GM19238 (cell line): Measurements from ENCODE around the gene ERGIC1.
"Not testable (repeated sequence)": the region's sequence is repeated elsewhere in the genome, so short reads cannot be mapped to it uniquely, and the experiment has no call there.

Experiments used
- DNase-seq: peaks from one replicate; pipeline ENCODE4 v3.0.0; 2011; ENCODE audit warnings: low spot score; ENCODE audit not compliant: insufficient read length

Gene ERGIC1

DNA sequence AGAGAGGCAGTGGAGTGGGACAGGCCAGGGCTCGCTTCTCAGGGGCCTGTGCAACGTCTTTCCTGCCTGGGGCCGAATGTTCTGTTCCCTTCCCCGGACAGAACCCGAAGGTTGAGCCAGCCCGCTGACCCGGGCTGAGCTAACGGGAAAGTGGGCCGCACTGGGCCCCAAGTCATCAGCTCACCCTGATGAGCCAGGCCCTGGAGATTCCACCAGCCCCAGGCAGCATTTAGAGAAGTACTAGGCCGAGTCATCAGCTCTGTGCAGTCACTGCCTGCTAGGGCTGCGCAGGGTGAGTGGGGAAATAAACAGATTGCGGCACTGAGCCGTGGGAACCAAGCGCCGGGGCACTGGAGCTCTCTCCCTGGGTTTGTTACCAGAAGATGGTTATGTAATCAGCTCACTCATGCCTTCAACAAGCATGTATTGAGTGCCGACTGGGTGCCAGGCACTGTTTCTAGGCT is 33.9 kb upstream of the ERGIC1 start:
- DNase-seq: no peak

DNA sequence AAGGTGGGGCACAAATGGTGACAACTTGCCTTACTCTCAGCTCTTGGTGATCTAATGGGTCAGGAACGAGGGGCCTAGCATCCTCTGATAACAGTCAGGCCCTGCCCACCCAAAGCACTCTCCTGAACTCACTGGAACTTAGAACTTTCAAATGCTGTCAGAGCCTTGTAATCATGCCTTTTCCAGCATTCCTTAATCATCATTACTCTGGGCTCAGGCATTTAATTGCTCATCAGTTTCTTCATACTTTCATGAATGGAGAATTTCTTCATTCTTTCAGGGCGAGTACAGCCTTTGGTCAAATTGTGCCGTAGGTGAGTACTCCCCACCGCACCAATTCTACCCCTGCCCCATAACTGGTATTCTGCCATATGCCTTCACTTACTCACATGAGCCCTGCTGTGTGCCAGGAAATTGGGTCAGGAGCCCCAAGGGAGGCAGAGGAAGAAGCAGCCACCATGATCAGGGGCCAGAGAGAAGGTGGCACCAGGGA is 32.8 kb upstream of the ERGIC1 start:
- no peak for DNase-seq

DNA sequence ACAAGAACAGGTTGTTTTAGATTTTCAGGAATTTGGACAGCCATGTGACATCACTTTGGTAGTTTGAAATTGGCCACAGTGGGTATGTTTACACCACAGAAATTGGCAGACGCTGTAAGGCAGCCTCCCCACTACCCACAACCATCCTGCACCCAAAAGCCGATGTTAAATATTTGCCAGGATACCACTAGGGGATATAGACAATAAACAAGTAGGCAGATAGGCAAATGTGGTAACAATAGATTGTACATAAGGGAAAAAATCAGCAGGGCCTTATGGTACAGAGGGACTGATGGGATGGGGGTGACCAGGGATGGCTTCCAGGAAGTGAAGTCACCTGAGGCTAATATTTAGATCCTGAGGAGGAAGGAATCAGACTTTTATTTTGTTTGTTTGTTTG is 31.9 kb upstream of the ERGIC1 start:
- no peak for DNase-seq

DNA sequence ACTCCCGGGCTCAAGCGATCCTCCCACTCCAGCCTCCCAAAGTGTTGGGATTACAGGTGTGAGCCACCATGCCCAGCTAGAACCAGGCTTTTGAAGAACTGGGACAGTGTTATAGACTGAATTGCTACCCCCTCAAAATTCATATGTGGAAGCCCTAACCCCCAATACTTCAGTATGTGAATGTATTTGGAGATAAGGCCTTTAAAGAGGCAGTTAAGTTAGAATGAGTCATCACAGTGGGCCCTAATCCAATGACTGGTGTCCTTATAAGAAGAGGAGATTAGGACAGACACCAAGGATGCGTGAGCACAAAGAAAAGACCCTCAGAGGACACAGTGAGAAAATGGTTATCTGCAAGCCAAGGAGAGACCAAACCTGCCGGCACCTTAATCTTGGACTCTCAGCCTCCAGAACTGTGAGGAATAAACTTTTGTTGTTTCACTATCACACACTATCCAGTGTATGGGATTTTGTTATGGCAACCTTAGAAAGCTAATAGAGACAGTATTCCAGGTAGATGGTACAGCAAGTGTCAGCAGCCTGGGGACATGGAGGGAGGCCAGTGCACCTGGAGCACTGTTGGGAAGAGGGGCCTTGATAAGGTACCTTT is 31.4 kb upstream of the ERGIC1 start:
- no peak for DNase-seq

DNA sequence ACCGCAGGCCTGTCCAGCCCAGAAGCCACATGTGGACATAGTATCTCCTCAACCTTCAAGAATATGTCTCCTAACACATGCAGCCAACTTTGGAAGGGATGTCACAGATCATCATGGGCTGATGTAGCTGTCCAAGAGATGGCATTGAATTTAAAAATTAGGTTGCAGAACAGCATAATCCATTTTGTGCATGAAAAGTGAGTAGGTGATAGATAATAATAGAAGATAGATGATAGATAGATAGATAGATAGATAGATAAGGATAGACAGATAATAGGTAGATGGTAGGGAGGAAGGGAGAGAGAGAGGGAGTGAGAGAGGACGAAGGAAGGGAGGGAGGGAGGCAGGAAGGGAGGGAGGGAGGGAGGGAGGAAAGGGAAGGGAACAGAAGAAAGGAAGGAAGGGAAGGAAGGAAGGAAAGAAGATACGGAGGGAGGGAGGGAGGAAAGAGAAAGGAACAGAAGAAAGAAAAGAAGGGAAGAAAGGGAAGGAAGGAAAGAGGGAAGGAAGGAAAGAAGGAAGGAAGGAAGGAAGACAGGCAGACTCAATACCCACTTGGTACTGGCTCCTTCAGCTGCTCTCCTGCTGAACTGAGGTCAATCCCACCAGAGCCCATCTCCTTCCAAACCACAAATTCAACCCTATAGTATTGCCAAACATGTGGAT is 28.9 kb upstream of the ERGIC1 start:
- no peak for DNase-seq

DNA sequence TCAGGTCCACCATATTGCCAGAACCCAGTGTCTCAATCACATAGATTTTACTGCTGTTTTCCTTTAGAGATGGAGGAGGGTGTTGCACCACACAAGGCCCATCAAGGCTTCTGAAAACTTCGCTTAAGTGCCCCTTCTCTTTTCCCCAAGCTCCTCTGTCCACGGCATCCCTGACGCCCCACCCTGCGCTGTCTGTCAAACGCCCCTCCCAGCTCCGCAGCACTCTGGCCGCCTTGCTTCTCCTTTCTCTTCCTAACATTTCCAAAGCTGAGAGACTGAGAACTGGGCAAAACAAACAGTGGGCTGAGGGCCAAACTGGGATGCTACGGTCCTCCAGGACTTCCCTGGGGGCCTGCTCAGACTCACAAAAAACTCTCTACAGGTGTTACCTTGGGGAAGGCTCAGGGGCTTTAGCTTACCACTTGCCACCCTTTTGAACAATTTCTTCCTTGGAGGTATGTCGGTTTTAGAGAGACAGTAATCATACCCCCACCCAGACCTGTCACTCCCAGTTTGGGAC is 28.3 kb upstream of the ERGIC1 start:
- DNase-seq: no peak

DNA sequence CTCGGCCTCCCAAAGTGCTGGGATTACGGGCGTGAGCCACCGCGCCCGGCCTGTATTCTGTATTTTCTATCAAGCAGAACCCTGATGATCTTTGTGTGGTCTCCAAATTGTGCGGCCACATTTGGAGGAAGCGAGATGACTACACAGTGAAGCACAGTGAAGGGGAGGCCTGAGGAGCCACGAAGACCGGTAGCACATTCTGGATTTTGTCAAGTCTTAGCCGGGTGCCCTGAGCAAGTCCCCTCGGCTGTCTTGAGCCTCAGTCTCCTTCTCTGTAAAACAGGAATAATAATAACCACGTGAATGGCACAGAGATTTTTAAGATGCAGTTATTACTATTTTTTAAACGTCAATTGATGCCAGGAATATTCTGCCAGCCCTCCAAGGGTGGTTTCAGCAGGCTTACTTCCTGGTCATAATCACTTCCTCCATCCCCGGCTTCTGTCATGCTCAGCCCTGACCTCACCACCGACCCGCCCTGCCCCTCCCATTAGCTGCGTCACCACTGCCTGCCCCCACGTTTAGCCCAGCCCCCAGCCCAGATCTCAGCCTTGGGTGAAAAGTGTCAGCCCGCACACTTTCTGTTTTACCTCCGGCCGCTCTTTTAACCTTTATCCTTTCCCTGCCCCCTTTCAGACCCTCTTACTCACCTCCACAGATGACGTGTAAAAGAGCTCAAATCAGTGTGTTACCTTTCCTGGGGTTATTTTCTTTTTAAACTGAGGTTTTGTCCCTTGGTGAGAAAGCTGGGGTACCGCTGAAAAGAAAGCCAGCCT is 27.0 kb upstream of the ERGIC1 start:
- peak; percentile 96 for DNase-seq

DNA sequence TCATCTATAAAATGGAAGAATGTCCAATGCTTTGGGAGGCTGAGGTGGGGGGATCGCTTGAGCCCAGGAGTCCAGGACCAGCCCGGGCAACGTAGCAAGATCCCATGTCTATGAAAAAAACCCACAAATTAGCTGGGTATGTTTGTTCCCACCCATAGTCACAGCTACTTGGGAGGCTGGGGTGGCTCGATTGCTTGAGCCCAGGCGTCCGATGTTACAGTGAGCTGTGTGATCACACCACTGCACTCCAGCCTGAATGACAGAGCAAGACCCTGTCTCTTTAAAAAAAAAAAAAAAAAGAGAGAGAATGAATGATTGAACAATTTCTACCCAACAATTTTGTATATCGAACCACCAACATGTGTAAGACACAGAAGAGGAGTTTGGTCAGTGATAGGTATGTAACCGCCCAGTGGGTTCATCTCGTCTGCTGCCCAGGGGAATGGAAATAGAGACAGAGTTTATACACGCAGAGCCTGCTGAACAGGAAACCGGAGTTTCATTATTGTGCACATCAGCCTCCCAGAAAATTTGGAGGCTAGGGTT is 26.2 kb upstream of the ERGIC1 start:
- DNase-seq: no peak

DNA sequence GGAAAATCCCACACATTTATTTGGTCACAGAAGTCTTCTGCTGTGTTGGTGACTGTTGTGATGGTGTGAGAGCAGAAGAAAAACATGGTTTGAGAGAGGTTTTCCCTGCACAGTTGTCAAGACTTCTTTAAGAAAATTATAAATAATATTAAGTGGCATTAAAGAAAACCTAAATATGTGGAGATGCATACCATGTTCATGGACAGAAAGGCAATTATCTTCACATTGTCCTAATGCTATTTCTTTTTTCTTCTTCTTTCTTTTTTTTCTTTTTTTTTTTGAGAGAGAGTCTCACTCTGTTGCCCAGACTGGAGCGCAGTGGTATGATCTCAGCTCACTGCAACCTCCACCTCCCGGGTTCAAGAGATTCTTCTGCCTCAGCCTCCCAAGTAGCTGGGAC is 24.3 kb upstream of the ERGIC1 start:
- no peak for DNase-seq

DNA sequence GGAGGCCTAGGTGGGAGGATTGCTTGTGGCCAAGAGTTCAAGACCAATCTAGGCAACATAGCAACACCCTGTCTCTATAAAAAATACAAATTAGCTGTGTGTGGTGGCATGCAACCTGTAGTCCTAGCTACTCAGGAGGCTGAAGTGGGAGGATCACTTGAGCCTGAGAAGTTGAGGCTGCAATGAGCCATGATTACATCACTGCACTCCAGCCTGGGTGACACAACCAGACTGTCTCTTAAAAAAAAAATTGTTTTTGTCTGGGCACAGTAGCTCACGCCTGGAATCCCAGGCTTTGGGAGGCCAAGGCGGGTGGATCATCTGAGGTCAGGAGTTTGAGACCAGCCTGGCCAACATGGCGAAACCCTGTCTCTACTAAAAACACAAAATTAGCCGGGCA is 23.1 kb upstream of the ERGIC1 start:
- not testable (repeated sequence) for DNase-seq

DNA sequence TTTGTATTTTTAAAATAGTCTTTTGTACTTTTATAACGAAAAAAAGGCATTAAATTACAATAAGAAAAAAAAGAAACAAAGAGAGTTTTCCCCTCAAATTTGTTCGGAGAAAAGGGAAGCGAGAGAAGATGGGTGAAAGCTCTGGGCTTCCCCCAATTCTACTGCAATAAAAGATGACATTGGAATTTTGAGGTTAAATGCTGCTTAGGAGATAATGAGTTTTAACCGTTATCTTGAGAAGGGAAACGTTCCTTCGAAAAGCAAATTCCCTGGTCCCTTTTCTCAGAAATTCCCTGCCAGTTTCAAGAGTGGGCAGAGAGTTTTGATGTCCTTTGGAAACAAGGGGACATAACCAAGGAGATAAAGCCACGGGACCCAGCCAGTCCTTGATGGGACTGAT is 18.4 kb upstream of the ERGIC1 start:
- no peak for DNase-seq

DNA sequence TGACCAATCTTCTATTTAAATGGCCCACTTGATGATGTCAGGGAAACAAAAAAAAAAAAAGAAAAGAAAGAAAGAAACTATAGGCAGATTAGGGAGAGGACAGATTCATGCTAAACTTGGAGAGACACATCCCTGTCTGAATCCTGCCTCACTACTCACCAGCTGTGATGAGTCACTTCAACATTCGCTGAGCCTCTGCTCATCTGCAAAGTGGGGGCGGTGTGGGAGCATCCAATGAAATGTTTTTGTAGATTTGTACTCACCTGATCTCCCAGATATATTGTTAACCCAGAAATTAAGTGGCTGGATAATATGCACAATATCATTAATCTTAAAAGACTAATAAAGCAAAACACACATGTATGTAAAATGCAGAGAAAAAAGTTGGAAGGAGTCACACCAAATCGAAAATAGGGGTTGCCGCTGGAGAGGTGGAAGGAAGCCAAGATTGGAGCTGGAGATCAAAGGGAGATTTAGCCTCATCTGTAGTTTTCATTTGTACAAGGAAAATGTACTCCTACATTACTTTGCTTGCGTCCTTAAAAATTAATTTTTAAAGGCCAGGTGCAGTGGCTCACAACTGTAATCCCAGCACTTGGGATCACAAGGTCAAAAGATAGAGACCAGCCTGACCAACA is 17.0 kb upstream of the ERGIC1 start:
- no peak for DNase-seq

DNA sequence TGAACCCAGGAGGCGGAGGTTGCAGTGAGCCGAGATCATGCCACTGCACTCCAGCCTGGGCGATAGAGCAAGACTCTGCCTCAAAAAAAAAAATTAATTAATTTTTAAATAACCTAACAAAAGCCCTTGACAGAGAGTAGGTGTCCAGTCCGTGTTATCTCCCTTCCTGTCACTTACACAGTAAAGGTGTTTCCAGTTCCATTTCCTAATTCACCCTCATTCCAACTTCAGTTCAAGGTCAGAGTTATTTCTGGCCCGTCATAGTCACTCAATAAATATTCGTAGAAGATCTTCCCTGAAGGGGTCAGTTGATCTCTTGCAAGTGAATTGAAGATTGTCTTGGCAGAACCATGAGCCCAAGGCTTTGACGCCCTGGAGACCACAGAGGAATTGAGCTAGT is 16.4 kb upstream of the ERGIC1 start:
- no peak for DNase-seq

DNA sequence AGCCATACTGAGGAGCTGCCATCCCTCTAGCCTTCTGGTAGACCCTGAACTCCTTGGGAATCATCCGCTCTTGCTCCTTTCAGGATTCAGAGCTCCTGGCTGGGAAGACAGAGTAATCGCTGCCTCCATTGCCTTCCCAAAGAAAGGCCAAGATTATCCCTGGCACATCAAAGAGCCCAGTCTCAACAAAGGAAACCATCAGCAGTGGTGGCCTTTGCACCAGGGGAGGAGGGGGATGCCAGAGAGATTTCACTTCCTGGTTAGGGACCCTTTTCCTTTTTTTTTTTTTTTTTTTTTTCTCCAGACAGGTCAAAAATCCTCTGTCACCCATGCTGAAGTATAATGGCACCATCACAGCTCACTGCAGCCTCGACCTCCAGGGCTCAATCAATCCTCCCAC is 16.0 kb upstream of the ERGIC1 start:
- DNase-seq: no peak

DNA sequence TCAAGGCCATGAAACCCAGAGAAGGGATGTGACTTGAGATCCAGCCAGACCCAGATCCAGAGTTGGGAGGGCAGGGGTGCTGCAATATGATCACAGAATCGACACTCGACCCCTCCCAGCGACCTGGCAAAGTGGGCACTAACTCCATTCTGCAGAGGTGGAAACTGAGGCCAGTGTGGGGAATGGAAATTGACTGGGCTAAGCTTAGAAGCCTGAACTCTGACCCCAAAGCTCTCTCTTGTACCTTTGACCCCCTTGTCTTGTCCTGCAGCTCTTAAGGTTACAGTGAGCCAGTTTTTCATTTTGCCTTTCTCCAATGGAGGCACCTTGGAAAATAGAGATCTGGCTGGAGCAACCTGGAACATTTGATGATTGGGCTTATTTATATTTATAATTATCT is 14.5 kb upstream of the ERGIC1 start:
- DNase-seq: no peak

DNA sequence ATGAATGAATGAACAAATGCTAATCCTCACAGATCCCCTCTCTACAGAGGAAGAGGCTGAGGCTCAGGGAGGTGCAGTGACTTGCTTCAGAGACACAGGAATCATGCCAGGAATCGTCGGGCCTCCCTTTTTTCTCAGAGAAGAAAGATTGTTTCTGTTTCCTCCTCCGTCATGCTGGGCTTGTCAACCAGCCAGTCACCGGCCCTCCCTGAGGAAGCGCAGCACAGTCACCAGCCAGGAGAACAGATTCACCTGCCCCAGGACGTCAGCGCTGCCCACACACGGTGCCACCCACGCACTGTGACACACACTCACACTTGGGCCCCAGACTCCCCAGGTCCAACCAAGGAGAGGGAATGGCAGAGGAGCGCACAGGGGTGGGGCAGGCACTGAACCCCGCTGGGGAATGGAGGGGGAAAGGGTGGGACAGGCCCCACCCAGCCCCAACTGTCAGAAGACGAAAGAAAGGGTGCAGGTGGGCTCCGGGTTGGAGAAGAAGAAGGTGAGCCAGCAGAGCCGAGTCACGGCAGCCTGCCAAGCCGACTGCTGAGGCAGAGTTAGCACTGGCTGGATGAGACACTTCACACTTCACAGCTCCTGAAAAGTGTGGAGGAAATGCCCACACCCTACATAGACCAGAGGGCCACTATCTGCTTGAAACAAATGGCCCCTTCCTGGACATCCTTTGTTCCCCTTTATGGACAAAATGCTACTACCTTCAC is 13.8 kb upstream of the ERGIC1 start:
- DNase-seq: no peak

DNA sequence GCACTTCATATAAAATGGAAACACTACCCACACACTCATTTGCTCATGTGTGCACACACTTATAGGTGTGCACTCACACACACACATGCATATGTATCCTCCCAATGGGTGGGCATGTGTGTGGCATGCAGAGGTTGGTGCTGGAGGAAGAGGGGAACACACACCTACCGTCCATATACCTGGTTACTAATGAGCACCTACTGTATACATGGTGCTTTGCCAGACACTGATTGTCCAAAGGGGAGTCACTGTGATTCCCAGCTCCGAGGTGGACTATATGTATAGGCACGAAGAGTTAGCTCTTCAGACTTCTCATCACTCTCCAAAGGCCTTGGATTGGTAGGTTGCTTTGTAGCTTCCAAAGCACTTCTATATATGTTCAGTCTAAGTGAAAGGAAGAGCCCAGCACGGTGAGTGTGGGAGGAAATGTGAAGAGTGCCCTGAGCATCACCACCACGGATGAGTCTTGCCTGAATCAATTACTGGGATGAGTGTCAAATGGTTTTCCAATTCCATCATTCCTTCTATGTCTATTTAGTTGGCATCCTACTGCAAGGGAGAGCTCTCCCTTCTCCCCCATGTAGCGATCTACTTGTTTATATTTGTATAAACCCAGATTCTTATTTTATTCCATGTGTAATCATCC is 12.6 kb upstream of the ERGIC1 start:
- no peak for DNase-seq

DNA sequence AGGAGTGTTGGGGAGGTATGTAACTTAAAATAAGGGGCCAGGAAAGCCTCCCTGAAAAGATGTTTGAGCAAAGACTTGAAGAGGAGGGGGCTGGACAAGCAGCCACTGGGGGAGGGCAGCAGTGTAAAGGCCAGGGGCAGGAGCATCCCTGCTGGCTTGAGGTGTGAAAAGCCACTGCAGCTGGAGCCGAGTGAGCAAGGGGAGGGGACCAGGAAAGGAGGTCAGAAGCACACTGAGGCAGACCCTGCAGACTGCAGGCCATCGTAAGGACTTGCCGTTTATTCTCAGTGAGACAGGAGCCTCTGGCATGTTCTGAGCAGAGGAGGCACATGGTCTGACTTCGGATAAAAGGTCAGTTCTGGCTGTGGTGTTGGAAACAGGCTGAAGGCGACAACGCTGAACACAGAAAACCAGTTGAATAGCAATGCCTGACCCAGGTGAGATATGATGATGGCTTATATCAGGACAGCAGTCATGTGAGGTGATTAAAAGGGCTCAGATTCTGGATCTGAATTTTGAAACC is 10.2 kb upstream of the ERGIC1 start:
- DNase-seq: no peak

DNA sequence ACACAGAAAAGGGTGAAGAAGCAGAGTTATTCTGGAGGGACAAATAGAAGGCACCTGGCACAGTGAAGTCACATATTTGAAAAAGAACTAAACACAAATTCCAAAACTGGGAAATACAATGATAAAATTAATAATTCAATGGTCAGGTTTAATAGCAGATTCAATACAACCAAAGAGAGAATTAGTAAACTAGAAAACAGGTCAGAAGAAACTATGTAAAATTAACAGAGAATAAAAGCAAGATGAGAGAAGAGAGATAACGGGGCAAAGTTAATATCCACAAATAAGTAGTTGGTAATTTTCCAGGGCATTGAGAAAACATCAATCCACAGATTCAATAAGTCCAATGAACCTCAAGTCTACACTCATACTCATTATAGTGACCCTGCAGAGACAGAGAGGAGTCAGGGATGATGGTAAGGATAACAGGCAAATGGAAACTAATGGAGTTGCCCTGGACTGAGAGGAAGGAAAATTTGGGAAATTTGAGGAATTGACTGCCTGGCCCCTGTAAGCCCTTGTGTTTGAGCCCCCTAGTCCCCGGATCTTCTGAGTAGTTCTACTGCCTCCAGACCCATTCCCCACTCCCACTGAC is 8.3 kb upstream of the ERGIC1 start:
- DNase-seq: no peak

DNA sequence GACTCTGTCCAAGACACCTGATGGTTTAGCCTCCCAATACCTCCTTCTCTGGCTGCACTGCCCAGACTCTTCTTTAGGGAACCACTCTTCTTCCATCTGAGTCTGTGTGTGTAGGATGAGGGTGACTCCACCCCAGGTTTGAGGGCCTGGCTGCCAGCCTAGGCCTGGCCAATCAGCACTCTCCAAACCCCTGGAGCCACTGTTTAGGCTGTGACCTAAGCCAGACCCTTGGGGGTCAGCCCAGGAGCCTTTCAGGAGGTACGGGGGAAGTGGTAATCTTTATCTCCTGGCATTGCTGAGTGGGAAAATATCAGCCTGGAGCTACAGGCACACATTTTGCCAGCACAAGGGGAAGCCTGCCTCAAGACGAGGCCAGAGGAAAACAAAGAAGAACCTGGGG is 6.2 kb upstream of the ERGIC1 start:
- DNase-seq: no peak
